Measurements from ENCODE around the gene LTF.
A peak's percentile ranks its signal among the peaks of the same experiment; 100 is the strongest.
"Not testable (repeated sequence)": the region's sequence is repeated elsewhere in the genome, so short reads cannot be mapped to it uniquely, and the experiment has no call there.

The LTF gene

GRCh38 chr3:46497556-46498265 lies 33.0 kb upstream of the LTF start, which contains the start of gene RTP3:
RTP3 (plus strand) TSS chr3:46497976; CDS start chr3:46498063, 87 bp downstream.
- no peak for DNase-seq (ENCODE audit: low spot score)
- no peak for TF ChIP-seq CTCF (IDR thresholded peaks at IDR 0.05; ENCODE audit: borderline replicate concordance, control extremely low read depth, extremely low read depth, insufficient read depth, missing control alignments)
- in situ Hi-C loops (cut with MboI; ENCODE audit: low sequenced_read_pairs, unreplicated experiment) = no loop called here

- DNase-seq (ENCODE audit: low spot score) = peak; percentile 58
- in situ Hi-C loops (cut with MboI; ENCODE audit: low sequenced_read_pairs, unreplicated experiment) = no loop called here
- no peak for TF ChIP-seq CTCF (IDR thresholded peaks at IDR 0.05; ENCODE audit: borderline replicate concordance, control extremely low read depth, extremely low read depth, insufficient read depth, missing control alignments)
Observed at GRCh38 chr3:46496746-46497555, 32.2 kb upstream of the LTF start.

GRCh38 chr3:46495901-46496456 lies 31.3 kb upstream of the LTF start:
- no peak for DNase-seq (ENCODE audit: low spot score)
- no peak for TF ChIP-seq CTCF (IDR thresholded peaks at IDR 0.05; ENCODE audit: borderline replicate concordance, control extremely low read depth, extremely low read depth, insufficient read depth, missing control alignments)
- in situ Hi-C loops (cut with MboI; ENCODE audit: low sequenced_read_pairs, unreplicated experiment) = no loop called here

- in situ Hi-C loops (cut with MboI; ENCODE audit: low sequenced_read_pairs, unreplicated experiment) = loop anchor here (5.0 kb wide), 1 partner anchor 138 kb away; no protein-coding TSS in a partner anchor
- DNase-seq (ENCODE audit: low spot score) = not testable (repeated sequence)
Observed at GRCh38 chr3:46494491-46494890, 29.8 kb upstream of the LTF start.

GRCh38 chr3:46492890-46493547 lies 28.3 kb upstream of the LTF start:
- no peak for DNase-seq (ENCODE audit: low spot score)
- no peak for TF ChIP-seq CTCF (IDR thresholded peaks at IDR 0.05; ENCODE audit: borderline replicate concordance, control extremely low read depth, extremely low read depth, insufficient read depth, missing control alignments)
- in situ Hi-C loops (cut with MboI; ENCODE audit: low sequenced_read_pairs, unreplicated experiment) = loop anchor here (5.0 kb wide), 1 partner anchor 139 kb away; no protein-coding TSS in a partner anchor

- in situ Hi-C loops (cut with MboI; ENCODE audit: low sequenced_read_pairs, unreplicated experiment) = loop anchor here (5.0 kb wide), 1 partner anchor 141 kb away; no protein-coding TSS in a partner anchor
- no peak for DNase-seq (ENCODE audit: low spot score)
- TF ChIP-seq CTCF (IDR thresholded peaks at IDR 0.05; ENCODE audit: borderline replicate concordance, control extremely low read depth, extremely low read depth, insufficient read depth, missing control alignments) = no peak
Observed at GRCh38 chr3:46491089-46492070, 26.7 kb upstream of the LTF start.

All from GM13976 (cell line).